Lung (tissue), 12 donors: ENCODE measurements around the gene TNP1. TPM values are rescaled to one million over a fixed set of nuclear protein-coding genes. Genes with fewer than 3 reads are reported as not detected.

Experiments used
- ATAC-seq: fragments of 200-7000 bp; cut with Tn5 transposase; one replicate; pipeline ENCODE4 v1.9.1; 2020; ENCODE audit warnings: moderate number of reproducible peaks; ENCODE audit not compliant: insufficient read depth, low FRiP score
- DNase-seq, 3 donors: peaks; one replicate each; pipeline ENCODE4 v3.0.0-alpha.2; 2013 to 2017
- H3K27ac ChIP-seq, 2 donors: one replicate each; pipeline ENCODE4 v1.5.1; 2013; ENCODE audit warnings: mild to moderate bottlenecking in 2 of 2, moderate library complexity in 2 of 2, control low read depth in 1 of 2, inconsistent platforms in 1 of 2, low read depth in 1 of 2, low read length in 1 of 2
- H3K27me3 ChIP-seq, 3 donors: one replicate each; pipeline ENCODE4 v1.5.1; 2013; ENCODE audit warnings: low read length in 2 of 3; ENCODE audit not compliant: control insufficient read depth in 3 of 3, insufficient read depth in 3 of 3
- H3K36me3 ChIP-seq, 4 donors: one replicate each; pipeline ENCODE4 v1.5.1; 2013; ENCODE audit warnings: low read length in 4 of 4, mild to moderate bottlenecking in 1 of 4, moderate library complexity in 1 of 4; ENCODE audit not compliant: control insufficient read depth in 4 of 4, insufficient read depth in 4 of 4
- H3K4me1 ChIP-seq, 5 donors: one replicate each; pipeline ENCODE4 v1.5.1; 2013; ENCODE audit warnings: low read length in 5 of 5, mild to moderate bottlenecking in 2 of 5, moderate library complexity in 1 of 5; ENCODE audit not compliant: control insufficient read depth in 5 of 5, insufficient read depth in 5 of 5
- H3K4me3 ChIP-seq: one replicate; pipeline ENCODE4 v1.5.1; 2013; ENCODE audit warnings: mild to moderate bottlenecking, control low read depth, moderate library complexity
- H3K9ac ChIP-seq, 2 donors: one replicate each; pipeline ENCODE4 v1.5.1; 2013; ENCODE audit warnings: low read length in 2 of 2, control low read depth in 1 of 2; ENCODE audit not compliant: insufficient read depth in 1 of 2
- H3K9me3 ChIP-seq, 4 donors: one replicate each; pipeline ENCODE4 v1.5.1; 2013; ENCODE audit warnings: low read length in 3 of 4, mild to moderate bottlenecking in 1 of 4, moderate library complexity in 1 of 4; ENCODE audit not compliant: control insufficient read depth in 4 of 4, insufficient read depth in 3 of 4
- CTCF ChIP-seq: IDR thresholded peaks from 2 replicates; pipeline ENCODE4 v1.5.1; 2012; ENCODE audit warnings: mild to moderate bottlenecking; ENCODE audit errors: control extremely low read depth, extremely low read depth
- WGBS, 2 donors: extraction: QIAGEN DNeasy Blood & Tissue Kit; methylation state at CpG; one replicate each; pipeline ENCODE4 v1.1.7; 2013; 5-methylcytosine and 5-hydroxymethylcytosine counted together
- polyA plus RNA-seq, 2 donors: library from polyadenylated mRNA; stranded (reverse); fragments of 200-250 nt; gene quantifications; one replicate each; pipeline ENCODE4 v1.2.1, GENCODE V29; 2013
- total RNA-seq, 2 donors: library from RNA; depleted of rRNA in 1 of 2; stranded (reverse); fragments of >200 nt in 1 of 2; gene quantifications; one replicate each; pipeline ENCODE4 v1.2.1, GENCODE V29; 2014 to 2021
- donor health status: control.
- donor health status: control.
- donor health status: Bipolar disorder and iron deficiency.
- donor health status: healthy.
- donor health status: DM: yes; HTN: yes; CAD: no.

Gene TNP1
- total and polyA plus RNA-seq, 4 donors: not detected

GRCh38 chr2:216827073-216827720 is 32.7 kb downstream of the TNP1 start:
- H3K9me3 ChIP-seq: no peaks in the 10 kb centered on the region
- WGBS, 2 donors: 54 to 68% methylated on average over 6 of the region's 6 CpGs
- no peak overlapping the region for H3K27ac ChIP-seq
- no peaks in the 10 kb centered on the region for H3K36me3 ChIP-seq
- H3K27me3 ChIP-seq: no peaks in the 10 kb centered on the region
- H3K4me3 ChIP-seq: no peak overlapping the region
- no peak overlapping the region for H3K9ac ChIP-seq
- DNase-seq (no peak), ATAC-seq (no peak)
- peaks cover 0 to 12% (median 8%) of the 10 kb centered on the region in 5 donors for H3K4me1 ChIP-seq
- TF ChIP-seq CTCF: no peak

GRCh38 chr2:216822470-216822869 is 37.4 kb downstream of the TNP1 start:
- DNase-seq (no peak), ATAC-seq (no peak)
- Histone ChIP-seq H3K4me1 (peaks cover 0 to 4% (median 0%) of the 10 kb centered on the region in 5 donors), H3K9ac (no peak overlapping the region), H3K27ac (no peak overlapping the region), H3K9me3 (no peaks in the 10 kb centered on the region), H3K27me3 (no peaks in the 10 kb centered on the region), H3K4me3 (no peak overlapping the region), H3K36me3 (no peaks in the 10 kb centered on the region)
- 90 to 97% methylated on average over 1 of the region's 1 CpG for WGBS, 2 donors
- no peak for TF ChIP-seq CTCF

- peaks cover 0 to 4% (median 0%) of the 10 kb centered on the region in 5 donors for H3K4me1 ChIP-seq
- no peak for DNase-seq
- WGBS, 2 donors: 93 to 94% methylated on average over 3 of the region's 3 CpGs
- no peak overlapping the region for H3K9ac ChIP-seq
- ATAC-seq: no peak
- no peak overlapping the region for H3K27ac ChIP-seq
- H3K4me3 ChIP-seq: no peak overlapping the region
- no peaks in the 10 kb centered on the region for H3K36me3 ChIP-seq
- TF ChIP-seq CTCF: no peak
- peaks cover 0 to 1% (median 0%) of the 10 kb centered on the region in 4 donors for H3K9me3 ChIP-seq
- no peaks in the 10 kb centered on the region for H3K27me3 ChIP-seq
Observed at GRCh38 chr2:216820709-216821108, 39.2 kb downstream of the TNP1 start.

- Histone ChIP-seq H3K9me3 (peaks cover 0 to 1% (median 0%) of the 10 kb centered on the region in 4 donors), H3K9ac (no peak overlapping the region), H3K4me3 (no peak overlapping the region), H3K4me1 (peaks cover 0 to 4% (median 0%) of the 10 kb centered on the region in 5 donors), H3K36me3 (no peaks in the 10 kb centered on the region), H3K27ac (no peak overlapping the region), H3K27me3 (no peaks in the 10 kb centered on the region)
- WGBS, 2 donors: 94 to 96% methylated on average over 8 of the region's 8 CpGs
- ATAC-seq (no peak), DNase-seq (no peak)
- TF ChIP-seq CTCF: no peak
Observed at GRCh38 chr2:216819766-216820165, 40.1 kb downstream of the TNP1 start.
